HTERT RPE-1 (cell line): ENCODE measurements around the gene CSMD2.

Source experiments
- in situ Hi-C: fragments of 300-500 bp; cut with MboI; formaldehyde crosslinking; loops from 4 replicates; pipeline ENCODE4 v1.14.3; 2020; ENCODE audit warnings: low sequenced_read_pairs

The CSMD2 gene

GRCh38 chr1:33764149-33764548 lies 400.9 kb downstream of the CSMD2 start:
- in situ Hi-C loops = no loop called here

DNA sequence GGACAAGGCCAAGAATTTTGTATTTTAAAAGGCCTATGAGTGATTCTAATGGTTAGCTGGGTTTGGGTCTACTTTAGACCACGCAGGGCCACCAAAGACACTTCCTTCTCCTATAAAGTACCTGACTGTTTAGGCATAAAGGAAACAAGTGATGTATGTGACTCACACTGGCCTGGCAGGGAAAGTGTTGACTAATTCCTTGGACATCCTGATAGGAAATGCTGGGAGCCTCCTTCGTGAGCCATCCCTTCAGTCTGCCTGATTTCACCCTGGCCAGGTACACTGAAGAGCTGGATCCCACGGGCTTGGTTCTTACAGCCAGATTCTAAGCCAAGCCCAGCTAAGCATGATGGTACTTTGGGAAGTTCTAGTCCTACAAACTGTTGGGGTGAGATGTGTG lies 401.6 kb downstream of the CSMD2 start:
- in situ Hi-C loops = no loop called here

- in situ Hi-C loops = no loop called here
These were observed 402.1 kb downstream of the CSMD2 start for GRCh38 chr1:33762962-33763361.

DNA sequence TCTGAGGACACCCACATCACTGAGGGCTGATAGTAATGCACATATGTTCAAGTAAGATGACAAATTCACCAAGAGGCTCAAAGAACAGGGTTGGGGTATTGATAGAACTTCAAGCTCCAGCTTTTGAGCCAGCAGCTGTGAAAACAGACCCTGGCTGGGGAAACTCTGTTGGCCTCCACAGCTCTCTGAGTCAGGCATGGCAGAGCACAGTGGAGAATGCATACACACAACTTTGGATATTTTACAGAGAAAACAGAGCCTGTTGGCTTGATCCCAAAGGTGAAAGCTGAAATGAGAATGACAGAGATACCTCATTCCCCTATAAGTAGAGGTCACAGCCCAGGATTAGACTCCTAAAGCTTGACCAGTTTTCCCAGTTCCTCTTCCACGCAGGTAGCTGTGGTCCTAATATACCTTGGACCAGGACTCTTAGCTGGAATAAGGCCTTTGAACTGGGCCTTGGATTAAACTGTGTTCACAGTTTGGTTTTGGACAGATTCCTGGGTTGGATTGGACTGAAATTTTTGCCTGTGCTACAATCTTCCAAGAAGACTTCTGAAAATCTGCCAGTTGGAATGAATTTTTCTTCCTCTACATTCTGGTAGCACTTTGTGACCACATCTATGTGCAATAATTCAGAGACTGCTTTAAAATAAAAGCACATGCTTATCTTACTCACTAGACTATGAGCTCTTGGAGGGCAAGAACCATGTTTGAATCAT lies 402.8 kb downstream of the CSMD2 start:
- in situ Hi-C loops = no loop called here

- in situ Hi-C loops = no loop called here
These were observed 406.3 kb downstream of the CSMD2 start for GRCh38 chr1:33758698-33759097.

- in situ Hi-C loops = no loop called here
These were observed 411.8 kb downstream of the CSMD2 start for GRCh38 chr1:33753087-33753856.

- in situ Hi-C loops = no loop called here
These were observed 419.1 kb downstream of the CSMD2 start for GRCh38 chr1:33745942-33746341.

GRCh38 chr1:33743221-33743998 lies 421.6 kb downstream of the CSMD2 start:
- in situ Hi-C loops = no loop called here

- in situ Hi-C loops = no loop called here
These were observed 422.4 kb downstream of the CSMD2 start for GRCh38 chr1:33742663-33743062.

- in situ Hi-C loops = no loop called here
These were observed 423.3 kb downstream of the CSMD2 start for GRCh38 chr1:33741749-33742148.

GRCh38 chr1:33740040-33740744 lies 424.8 kb downstream of the CSMD2 start:
- in situ Hi-C loops = no loop called here

GRCh38 chr1:33738976-33739375 lies 426.1 kb downstream of the CSMD2 start:
- in situ Hi-C loops = no loop called here

DNA sequence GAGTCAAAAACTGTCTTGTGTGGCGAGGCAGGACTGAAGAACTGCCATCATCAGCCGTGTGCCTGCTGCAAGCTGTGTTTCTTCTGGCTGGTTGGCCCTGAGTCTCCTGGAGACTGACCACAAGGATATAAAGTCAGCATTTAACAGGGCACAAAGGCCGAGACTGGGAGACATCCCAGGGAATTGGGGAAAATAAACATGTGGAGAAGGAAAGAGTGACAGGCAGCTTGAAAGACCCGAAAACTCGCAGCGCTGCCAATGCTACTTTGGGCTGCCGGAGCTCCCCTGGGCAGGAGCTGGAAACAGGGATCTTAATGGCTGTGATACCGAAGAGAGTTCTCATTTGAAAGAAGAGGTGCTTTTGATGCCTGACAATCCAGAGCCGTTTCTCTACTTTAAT lies 426.5 kb downstream of the CSMD2 start:
- in situ Hi-C loops = no loop called here

GRCh38 chr1:33736496-33736895 lies 428.5 kb downstream of the CSMD2 start:
- in situ Hi-C loops = no loop called here

DNA sequence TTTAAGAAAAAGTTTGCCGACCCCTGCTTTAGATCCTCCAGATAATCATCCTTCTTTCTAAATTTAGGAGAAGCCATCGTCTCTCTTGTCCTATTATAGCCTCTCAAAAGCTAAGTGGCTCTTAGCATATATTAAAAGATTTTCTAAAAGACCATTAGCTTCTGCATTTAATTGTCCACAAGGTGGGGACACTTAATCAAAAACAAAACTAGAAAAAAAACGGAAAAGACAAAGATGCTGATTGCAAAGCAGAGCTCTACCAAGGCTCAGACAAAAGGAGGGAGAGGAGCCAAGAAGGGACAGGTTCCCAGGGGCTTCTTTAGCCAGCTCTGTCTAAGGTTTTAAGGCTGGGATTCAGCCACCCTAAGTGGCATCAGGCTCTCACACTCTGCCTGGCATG lies 429.4 kb downstream of the CSMD2 start:
- in situ Hi-C loops = no loop called here

GRCh38 chr1:33727310-33727709 lies 437.7 kb downstream of the CSMD2 start:
- in situ Hi-C loops = no loop called here

- in situ Hi-C loops = no loop called here
These were observed 438.7 kb downstream of the CSMD2 start for GRCh38 chr1:33726274-33726804.

DNA sequence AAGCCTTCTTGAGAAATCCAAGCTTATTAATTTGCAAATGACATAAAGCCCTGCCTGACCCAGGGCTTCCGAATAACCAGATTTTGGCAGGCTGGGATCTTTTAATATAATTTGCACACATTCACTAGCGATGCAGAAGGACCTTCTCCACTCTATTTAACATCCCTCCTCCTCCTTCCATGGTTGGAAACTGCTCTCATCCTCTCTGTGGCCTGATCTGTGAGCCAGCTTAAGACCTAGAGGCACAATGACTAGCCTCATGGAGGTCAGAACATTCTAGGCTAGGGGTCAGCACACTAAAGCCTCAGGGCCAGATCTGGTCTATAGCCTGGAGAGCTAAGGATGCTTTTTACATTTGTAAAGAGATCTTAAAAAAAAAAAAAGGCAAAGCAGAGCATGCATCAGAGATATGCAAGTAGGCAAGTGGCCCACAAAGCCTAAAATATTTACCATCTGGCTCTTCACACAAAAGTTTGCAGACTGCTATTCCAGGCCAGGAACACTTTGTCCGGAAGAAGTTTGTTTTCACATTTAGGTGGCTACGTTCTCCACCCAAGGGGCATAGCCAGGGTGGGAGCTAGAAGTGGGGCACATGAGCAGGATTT lies 439.4 kb downstream of the CSMD2 start:
- in situ Hi-C loops = no loop called here

- in situ Hi-C loops = no loop called here
These were observed 440.0 kb downstream of the CSMD2 start for GRCh38 chr1:33725037-33725436.

GRCh38 chr1:33724348-33724747 lies 440.7 kb downstream of the CSMD2 start:
- in situ Hi-C loops = no loop called here
